HepG2 (cell line): ENCODE data around the gene CDK10. TPM values are rescaled to one million over a fixed set of nuclear protein-coding genes. Genes with fewer than 3 reads are reported as not detected.

Experiments used
- BRCA1 ChIP-seq: sonication (generic); formaldehyde crosslinking; IDR thresholded peaks from 2 replicates; pipeline ENCODE4 v1.4.0; 2020; ENCODE audit warnings: missing genetic modification reagents
- CCAR2 ChIP-seq: fragments of 200-400 bp; formaldehyde crosslinking; optimal IDR thresholded peaks from 2 replicates; pipeline ENCODE3; 2018; ENCODE audit warnings: low read depth, mild to moderate bottlenecking, low read length, moderate library complexity
- CEBPB ChIP-seq: IDR thresholded peaks from 2 replicates; pipeline ENCODE4 v1.6.1; 2011; ENCODE audit warnings: low read depth, low read length, improper control_type of control experiment, borderline replicate concordance
- HNRNPLL ChIP-seq: fragments of 200-400 bp; formaldehyde crosslinking; IDR thresholded peaks from 2 replicates; pipeline ENCODE4 v1.6.1; 2017; ENCODE audit warnings: mild to moderate bottlenecking, low read depth, low read length; ENCODE audit not compliant: poor library complexity, severe bottlenecking
- MTA1 ChIP-seq: sonication (generic); formaldehyde crosslinking; IDR thresholded peaks from 2 replicates; pipeline ENCODE4 v1.4.0; 2020; ENCODE audit warnings: missing genetic modification reagents, mild to moderate bottlenecking, borderline replicate concordance
- NBN ChIP-seq: fragments of 450-650 bp; conservative IDR thresholded peaks from 2 replicates; pipeline ENCODE4 v1.6.1; 2017
- NPAS2 ChIP-seq: sonication (generic); formaldehyde crosslinking; IDR thresholded peaks from 2 replicates; pipeline ENCODE4 v1.8.0; 2022; ENCODE audit warnings: mild to moderate bottlenecking, missing genetic modification reagents, borderline replicate concordance
- ONECUT2 ChIP-seq: sonication (generic); formaldehyde crosslinking; IDR thresholded peaks from 2 replicates; pipeline ENCODE4 v1.4.0; 2020; ENCODE audit warnings: missing genetic modification reagents
- RBFOX2 ChIP-seq: fragments of 200-400 bp; formaldehyde crosslinking; IDR thresholded peaks from 2 replicates; pipeline ENCODE4 v1.6.1; 2017; ENCODE audit warnings: low read depth, mild to moderate bottlenecking, low read length
- SIX4 ChIP-seq: sonication (generic); formaldehyde crosslinking; IDR thresholded peaks from 2 replicates; pipeline ENCODE4 v1.4.0; 2020; ENCODE audit warnings: missing genetic modification reagents
- TRIM24 ChIP-seq: sonication (generic); formaldehyde crosslinking; IDR thresholded peaks from 2 replicates; pipeline ENCODE4 v1.8.0; 2022; ENCODE audit warnings: mild to moderate bottlenecking, missing genetic modification reagents
- ZNF180 ChIP-seq: sonication (generic); formaldehyde crosslinking; IDR thresholded peaks from 2 replicates; pipeline ENCODE4 v1.4.0; 2020; ENCODE audit warnings: low read depth, missing genetic modification reagents, borderline replicate concordance
- ZNF33A ChIP-seq: sonication (generic); formaldehyde crosslinking; IDR thresholded peaks from 2 replicates; pipeline ENCODE4 v1.5.1; 2020; ENCODE audit warnings: missing genetic modification reagents, mild to moderate bottlenecking, moderate library complexity, borderline replicate concordance
- ZNF44 ChIP-seq: sonication (generic); formaldehyde crosslinking; IDR thresholded peaks from 2 replicates; pipeline ENCODE4 v1.5.1; 2020; ENCODE audit warnings: mild to moderate bottlenecking, missing genetic modification reagents
- ZNF441 ChIP-seq: sonication (generic); formaldehyde crosslinking; IDR thresholded peaks from 2 replicates; pipeline ENCODE4 v1.7.0; 2021; ENCODE audit warnings: missing genetic modification reagents, borderline replicate concordance
- ZNF557 ChIP-seq: sonication (generic); formaldehyde crosslinking; IDR thresholded peaks from 2 replicates; pipeline ENCODE4 v1.4.0; 2020; ENCODE audit warnings: missing genetic modification reagents
- ZNF616 ChIP-seq: sonication (generic); formaldehyde crosslinking; IDR thresholded peaks from 2 replicates; pipeline ENCODE4 v1.5.0; 2020; ENCODE audit warnings: low read depth, mild to moderate bottlenecking, missing genetic modification reagents
- polyA plus RNA-seq, 8 experiments: library from polyadenylated mRNA; depleted of rRNA in 3 of 8; stranded (reverse) in 7 of 8; unstranded in 1 of 8; fragments of >200 nt; fragmentation: Illumina TruSeq in 4 of 8; extraction: Trizol in 4 of 8; gene quantifications; 2 replicates each; pipeline versions ENCODE4 v1.2.1 to v1.2.3, GENCODE V29; 2011 to 2016; ENCODE audit warnings: low read depth in 4 of 8, missing spikeins in 1 of 8, mixed read lengths in 1 of 8; ENCODE audit not compliant: insufficient read depth in 1 of 8
- total RNA-seq, 5 experiments: library from RNA; depleted of rRNA; stranded (reverse); fragments of >200 nt; fragmentation: Illumina TruSeq; extraction: Trizol; gene quantifications; 2 replicates each; pipeline ENCODE4 v1.2.3, GENCODE V29; 2016; ENCODE audit warnings: low read depth in 1 of 5
- TF ChIP-seq, protein P1 (sequence below): sonication (generic); formaldehyde crosslinking; conservative IDR thresholded peaks from 2 replicates; pipeline ENCODE4 v1.8.0; 2022; ENCODE audit warnings: missing genetic modification reagents
- TF ChIP-seq, protein P2 (sequence below): sonication (generic); formaldehyde crosslinking; IDR thresholded peaks from 2 replicates; pipeline ENCODE4 v1.5.0; 2020; ENCODE audit warnings: missing genetic modification reagents, mild to moderate bottlenecking, borderline replicate concordance
- TF ChIP-seq, protein P3 (sequence below): sonication (generic); formaldehyde crosslinking; IDR thresholded peaks from 2 replicates; pipeline ENCODE4 v1.8.0; 2022; ENCODE audit warnings: missing genetic modification reagents, mild to moderate bottlenecking, inconsistent platforms, borderline replicate concordance
- TF ChIP-seq, protein P4 (sequence below): fragments of 450-650 bp; IDR thresholded peaks from 2 replicates; pipeline ENCODE4 v1.6.1; 2017; ENCODE audit warnings: mild to moderate bottlenecking

Gene CDK10
- total and polyA plus RNA-seq, 2 of the 13 experiments (the other 11 are each of a cell fraction or from before 2014, with no cell fraction given): 2.5 to 3.9 TPM

DNA sequence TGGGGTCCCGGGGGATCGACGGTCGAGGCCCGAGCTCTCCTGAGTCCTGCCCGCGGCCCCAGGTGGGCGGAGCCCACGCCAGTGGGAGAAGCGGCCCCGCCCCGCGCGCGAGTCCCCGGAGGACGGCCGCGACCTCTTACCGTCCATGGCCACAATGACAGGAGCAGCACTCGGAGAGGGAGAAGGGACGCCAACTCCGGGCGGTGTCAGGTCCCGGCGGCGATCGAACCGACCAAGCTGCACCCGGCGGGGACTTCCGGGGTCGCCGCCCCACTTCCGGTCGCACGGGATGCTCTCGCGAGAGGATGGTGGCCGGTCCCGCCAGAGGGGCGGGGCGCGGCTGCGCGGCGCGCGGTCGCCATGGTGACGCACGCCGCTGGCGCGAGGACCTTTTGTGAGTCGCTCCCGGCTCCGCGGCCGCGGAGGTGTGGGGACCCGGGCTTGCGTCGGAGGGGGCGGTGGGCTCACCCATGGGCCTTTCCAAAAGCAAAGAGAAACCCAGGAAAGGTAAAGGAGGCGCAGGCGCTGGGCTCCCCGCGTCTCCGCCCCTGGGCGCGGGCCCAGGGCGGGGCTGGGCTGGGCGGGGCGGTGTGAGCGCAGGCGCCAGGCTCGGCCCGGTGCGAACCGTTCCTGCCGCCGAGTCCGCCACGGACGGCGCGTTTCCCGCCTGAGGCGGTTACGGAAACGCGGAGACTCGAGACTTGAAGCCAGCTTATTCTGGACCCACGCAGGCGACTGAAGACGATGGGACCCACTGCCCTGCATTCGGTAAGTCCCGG, 28.9 kb upstream of the CDK10 start, which contains the start of the genes CHMP1A and SPATA33 (continued):
- no peak for TF ChIP-seq TRIM24 (CRISPR knock-in tag)
- TF ChIP-seq, protein P1, sequence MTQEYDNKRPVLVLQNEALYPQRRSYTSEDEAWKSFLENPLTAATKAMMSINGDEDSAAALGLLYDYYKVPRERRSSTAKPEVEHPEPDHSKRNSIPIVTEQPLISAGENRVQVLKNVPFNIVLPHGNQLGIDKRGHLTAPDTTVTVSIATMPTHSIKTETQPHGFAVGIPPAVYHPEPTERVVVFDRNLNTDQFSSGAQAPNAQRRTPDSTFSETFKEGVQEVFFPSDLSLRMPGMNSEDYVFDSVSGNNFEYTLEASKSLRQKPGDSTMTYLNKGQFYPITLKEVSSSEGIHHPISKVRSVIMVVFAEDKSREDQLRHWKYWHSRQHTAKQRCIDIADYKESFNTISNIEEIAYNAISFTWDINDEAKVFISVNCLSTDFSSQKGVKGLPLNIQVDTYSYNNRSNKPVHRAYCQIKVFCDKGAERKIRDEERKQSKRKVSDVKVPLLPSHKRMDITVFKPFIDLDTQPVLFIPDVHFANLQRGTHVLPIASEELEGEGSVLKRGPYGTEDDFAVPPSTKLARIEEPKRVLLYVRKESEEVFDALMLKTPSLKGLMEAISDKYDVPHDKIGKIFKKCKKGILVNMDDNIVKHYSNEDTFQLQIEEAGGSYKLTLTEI (CRISPR knock-in tag): no peak
- no peak for TF ChIP-seq CCAR2
- peak; percentile 80; the same call in 1 of the 2 replicates for TF ChIP-seq ZNF44 (CRISPR knock-in tag)
- TF ChIP-seq, protein P2, sequence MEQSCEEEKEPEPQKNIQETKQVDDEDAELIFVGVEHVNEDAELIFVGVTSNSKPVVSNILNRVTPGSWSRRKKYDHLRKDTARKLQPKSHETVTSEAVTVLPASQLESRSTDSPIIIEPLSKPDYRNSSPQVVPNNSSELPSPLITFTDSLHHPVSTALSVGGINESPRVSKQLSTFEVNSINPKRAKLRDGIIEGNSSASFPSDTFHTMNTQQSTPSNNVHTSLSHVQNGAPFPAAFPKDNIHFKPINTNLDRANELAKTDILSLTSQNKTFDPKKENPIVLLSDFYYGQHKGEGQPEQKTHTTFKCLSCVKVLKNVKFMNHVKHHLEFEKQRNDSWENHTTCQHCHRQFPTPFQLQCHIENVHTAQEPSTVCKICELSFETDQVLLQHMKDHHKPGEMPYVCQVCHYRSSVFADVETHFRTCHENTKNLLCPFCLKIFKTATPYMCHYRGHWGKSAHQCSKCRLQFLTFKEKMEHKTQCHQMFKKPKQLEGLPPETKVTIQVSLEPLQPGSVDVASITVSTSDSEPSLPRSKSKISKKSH (CRISPR knock-in tag): peak; percentile 87
- TF ChIP-seq, protein P3, sequence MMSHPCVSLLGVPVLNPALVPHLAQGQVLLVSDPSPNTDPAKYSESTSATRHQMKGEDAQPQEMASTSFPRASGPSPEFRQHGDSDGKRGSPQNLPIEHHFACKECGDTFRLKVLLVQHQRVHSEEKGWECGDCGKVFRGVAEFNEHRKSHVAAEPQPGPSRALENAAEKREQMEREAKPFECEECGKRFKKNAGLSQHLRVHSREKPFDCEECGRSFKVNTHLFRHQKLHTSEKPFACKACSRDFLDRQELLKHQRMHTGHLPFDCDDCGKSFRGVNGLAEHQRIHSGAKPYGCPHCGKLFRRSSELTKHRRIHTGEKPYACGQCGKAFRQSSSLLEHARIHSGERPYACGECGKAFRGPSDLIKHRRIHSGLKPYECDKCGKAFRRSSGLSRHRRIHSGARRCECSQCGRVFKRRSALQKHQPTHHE (CRISPR knock-in tag): peak; percentile 24; the same call in 1 of the 2 replicates
- TF ChIP-seq SIX4 (CRISPR knock-in tag): peak; percentile 54; the same call in 1 of the 2 replicates
- TF ChIP-seq MTA1 (CRISPR knock-in tag): peak; percentile 25; the same call in 1 of the 2 replicates
- no peak for TF ChIP-seq NPAS2
- no peak for TF ChIP-seq ZNF557
- peak; percentile 98 for TF ChIP-seq HNRNPLL
- TF ChIP-seq ZNF616 (CRISPR knock-in tag): no peak; the same call in 1 of the 2 replicates
- TF ChIP-seq CEBPB: no peak
- no peak for TF ChIP-seq NBN
- no peak for TF ChIP-seq BRCA1 (CRISPR knock-in tag)
- TF ChIP-seq RBFOX2: peak; percentile 95
- TF ChIP-seq ZNF33A: no peak
- peak; percentile 39 for TF ChIP-seq ZNF441 (CRISPR knock-in tag)
- peak; percentile 86 for TF ChIP-seq ZNF180
- TF ChIP-seq, protein P4, sequence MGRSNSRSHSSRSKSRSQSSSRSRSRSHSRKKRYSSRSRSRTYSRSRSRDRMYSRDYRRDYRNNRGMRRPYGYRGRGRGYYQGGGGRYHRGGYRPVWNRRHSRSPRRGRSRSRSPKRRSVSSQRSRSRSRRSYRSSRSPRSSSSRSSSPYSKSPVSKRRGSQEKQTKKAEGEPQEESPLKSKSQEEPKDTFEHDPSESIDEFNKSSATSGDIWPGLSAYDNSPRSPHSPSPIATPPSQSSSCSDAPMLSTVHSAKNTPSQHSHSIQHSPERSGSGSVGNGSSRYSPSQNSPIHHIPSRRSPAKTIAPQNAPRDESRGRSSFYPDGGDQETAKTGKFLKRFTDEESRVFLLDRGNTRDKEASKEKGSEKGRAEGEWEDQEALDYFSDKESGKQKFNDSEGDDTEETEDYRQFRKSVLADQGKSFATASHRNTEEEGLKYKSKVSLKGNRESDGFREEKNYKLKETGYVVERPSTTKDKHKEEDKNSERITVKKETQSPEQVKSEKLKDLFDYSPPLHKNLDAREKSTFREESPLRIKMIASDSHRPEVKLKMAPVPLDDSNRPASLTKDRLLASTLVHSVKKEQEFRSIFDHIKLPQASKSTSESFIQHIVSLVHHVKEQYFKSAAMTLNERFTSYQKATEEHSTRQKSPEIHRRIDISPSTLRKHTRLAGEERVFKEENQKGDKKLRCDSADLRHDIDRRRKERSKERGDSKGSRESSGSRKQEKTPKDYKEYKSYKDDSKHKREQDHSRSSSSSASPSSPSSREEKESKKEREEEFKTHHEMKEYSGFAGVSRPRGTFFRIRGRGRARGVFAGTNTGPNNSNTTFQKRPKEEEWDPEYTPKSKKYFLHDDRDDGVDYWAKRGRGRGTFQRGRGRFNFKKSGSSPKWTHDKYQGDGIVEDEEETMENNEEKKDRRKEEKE: no peak
- peak; percentile 63; the same call in 1 of the 2 replicates for TF ChIP-seq ONECUT2
